ENCODE results near the gene ASS1.

Gene ASS1

GRCh38 chr9:130537346-130538050, 92.7 kb downstream of the ASS1 start:
- DNase-seq, result no peak

- DNase-seq, result peak; percentile 59
These were observed 94.9 kb downstream of the ASS1 start for GRCh38 chr9:130539420-130540223.

GRCh38 chr9:130541533-130541932, 96.8 kb downstream of the ASS1 start:
- DNase-seq, result no peak

- DNase-seq, result no peak
These were observed 97.3 kb downstream of the ASS1 start for GRCh38 chr9:130542038-130542437.

DNA sequence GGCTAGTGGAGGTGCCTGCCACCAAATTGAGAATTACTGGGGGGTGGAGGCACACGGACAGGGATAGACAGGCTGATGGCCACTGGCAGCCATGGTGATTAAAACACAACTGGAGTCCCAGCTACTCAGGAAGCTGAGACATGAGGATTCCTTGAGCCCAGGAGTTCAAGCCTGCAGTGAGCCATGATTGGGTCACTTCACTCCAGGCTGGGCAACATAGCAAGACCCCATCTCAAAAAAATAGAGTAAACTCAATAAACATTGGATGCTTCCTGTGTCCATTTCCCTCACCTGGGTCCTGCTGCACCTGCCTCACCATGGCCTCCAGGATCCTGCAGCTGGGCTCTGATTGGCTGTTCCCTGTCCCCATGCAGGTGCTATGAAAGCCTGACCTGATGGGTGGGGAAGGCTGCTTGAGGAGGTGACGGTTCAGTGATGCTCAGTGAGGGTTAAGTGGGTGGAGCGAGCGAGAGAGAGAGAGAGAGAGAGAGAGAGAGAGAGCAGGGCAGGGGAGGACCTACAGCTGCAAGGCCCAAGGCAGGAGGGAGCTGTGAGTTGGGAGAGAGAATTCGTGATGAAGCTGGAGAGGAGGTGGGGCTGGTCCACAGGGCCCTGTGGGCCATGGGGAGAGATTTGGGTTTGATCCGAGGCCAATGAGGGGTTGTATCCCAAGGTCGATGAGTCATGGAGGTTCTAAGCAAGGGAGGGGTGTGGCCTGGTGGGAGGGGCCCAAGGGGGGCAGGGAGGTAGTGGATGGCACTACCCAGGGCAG, 97.9 kb downstream of the ASS1 start:
- no peak for DNase-seq

DNA sequence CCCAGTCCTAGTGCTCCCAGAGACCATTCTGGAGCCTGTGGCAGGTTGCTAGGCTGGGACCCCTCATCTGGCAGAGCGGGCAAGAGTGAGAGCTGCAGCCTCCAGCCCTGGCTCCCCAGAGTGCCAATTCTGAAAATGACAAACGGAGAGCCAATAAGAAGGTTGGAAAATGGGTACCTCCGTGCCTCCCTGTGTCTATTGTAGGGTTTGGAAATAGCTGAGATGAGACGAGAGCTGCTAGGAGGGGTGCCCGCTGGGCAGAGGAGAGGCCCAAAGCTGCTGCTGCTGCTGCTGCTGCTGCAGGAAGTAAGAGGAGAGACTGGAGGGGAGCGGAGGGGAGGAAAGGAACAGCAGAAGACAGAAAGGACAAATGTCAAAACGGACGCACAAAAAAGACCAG, 98.6 kb downstream of the ASS1 start:
- no peak for DNase-seq

GRCh38 chr9:130543859-130544258, 99.1 kb downstream of the ASS1 start:
- DNase-seq, result no peak

DNA sequence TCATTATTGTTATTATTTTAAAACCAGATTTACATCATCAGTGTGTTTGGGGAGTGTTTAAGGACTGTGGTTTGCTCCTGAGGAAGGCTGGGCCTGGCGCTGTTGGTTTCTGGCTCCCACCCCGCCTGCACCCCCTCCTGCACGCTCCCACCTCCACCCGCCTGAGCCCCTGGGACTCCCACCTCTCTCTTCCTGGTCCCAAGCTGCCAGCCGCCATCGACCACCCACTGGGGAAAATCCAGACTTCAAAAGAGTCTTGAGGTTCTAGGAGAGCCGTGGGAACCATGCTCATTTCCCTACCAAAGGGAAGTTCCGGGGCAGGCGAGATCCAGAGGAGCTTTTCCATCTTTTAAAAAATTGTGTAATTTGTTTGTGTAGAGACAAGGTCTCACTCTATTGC, 99.6 kb downstream of the ASS1 start:
- no peak for DNase-seq

GRCh38 chr9:130548103-130548502, 103.3 kb downstream of the ASS1 start:
- no peak for DNase-seq

DNA sequence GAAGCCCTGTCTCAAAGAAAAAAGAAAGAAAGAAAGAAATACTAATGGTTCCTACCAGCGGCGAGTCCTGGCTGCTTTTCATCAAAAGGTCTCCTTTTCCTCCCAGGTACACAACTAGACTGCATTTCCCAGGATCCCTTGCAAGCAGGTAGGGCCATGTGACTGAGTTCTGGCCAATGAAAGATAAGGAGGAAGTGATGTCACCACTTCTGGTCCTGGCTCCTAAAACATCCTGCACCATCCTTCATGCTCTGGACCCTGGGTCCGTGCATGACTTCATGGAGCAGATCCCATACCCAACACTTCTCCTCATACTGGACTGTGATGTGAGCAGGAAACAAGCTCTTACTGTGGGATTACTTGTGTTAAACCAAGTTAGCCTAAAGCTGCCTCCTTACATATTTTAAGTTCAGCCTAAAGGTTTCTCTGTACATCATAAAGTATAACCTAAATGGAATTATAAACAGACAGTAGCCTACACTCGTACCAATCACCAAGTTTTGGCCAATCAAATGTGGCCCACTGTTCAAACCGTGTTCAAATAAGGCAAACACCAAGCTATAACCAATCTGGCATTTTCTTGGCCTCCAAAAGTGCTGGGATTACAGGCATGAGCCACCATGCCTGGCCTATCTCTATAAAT, 104.5 kb downstream of the ASS1 start:
- no peak for DNase-seq

Measured in NCI-H446 treated with DMSO at 0.1 percent for 48 hours (cell line).